Measurements from ENCODE around the gene SPRY2.

GRCh38 chr13:80314711-80315653 lies 25.9 kb downstream of the SPRY2 start:
- TF ChIP-seq, protein P1, sequence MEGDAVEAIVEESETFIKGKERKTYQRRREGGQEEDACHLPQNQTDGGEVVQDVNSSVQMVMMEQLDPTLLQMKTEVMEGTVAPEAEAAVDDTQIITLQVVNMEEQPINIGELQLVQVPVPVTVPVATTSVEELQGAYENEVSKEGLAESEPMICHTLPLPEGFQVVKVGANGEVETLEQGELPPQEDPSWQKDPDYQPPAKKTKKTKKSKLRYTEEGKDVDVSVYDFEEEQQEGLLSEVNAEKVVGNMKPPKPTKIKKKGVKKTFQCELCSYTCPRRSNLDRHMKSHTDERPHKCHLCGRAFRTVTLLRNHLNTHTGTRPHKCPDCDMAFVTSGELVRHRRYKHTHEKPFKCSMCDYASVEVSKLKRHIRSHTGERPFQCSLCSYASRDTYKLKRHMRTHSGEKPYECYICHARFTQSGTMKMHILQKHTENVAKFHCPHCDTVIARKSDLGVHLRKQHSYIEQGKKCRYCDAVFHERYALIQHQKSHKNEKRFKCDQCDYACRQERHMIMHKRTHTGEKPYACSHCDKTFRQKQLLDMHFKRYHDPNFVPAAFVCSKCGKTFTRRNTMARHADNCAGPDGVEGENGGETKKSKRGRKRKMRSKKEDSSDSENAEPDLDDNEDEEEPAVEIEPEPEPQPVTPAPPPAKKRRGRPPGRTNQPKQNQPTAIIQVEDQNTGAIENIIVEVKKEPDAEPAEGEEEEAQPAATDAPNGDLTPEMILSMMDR (IDR thresholded peaks at IDR 0.05): no peak
- no peak for TF ChIP-seq ZFX (IDR thresholded peaks at IDR 0.05; ENCODE audit: borderline replicate concordance)

Measured in 22Rv1 (cell line).